ENCODE results near the gene RAB43.

Gene RAB43

GRCh38 chr3:129063841-129064482 is 57.6 kb downstream of the RAB43 start:
- H3K4me3 ChIP-seq (ENCODE audit: low read depth, low read length), result no peak overlapping the region
- no peak for TF ChIP-seq CTCF (conservative IDR thresholded peaks at IDR 0.05; ENCODE audit: low read depth, low read length)

GRCh38 chr3:129063091-129063640 is 58.4 kb downstream of the RAB43 start:
- DNase-seq (ENCODE audit: low read depth), result no peak
- TF ChIP-seq CTCF (conservative IDR thresholded peaks at IDR 0.05; ENCODE audit: low read depth, low read length), result no peak
- H3K4me3 ChIP-seq (ENCODE audit: low read depth, low read length), result no peak overlapping the region

More at GRCh38 chr3:129063841-129064482, 57.6 kb downstream of the RAB43 start:
- DNase-seq (ENCODE audit: low read depth), result no peak

GRCh38 chr3:129061888-129062834 is 59.4 kb downstream of the RAB43 start:
- no peak for TF ChIP-seq CTCF (conservative IDR thresholded peaks at IDR 0.05; ENCODE audit: low read depth, low read length)
- no peak for DNase-seq (ENCODE audit: low read depth)
- H3K4me3 ChIP-seq (ENCODE audit: low read depth, low read length), result no peak overlapping the region

- H3K4me3 ChIP-seq (ENCODE audit: low read depth, low read length), result no peak overlapping the region
- TF ChIP-seq CTCF (conservative IDR thresholded peaks at IDR 0.05; ENCODE audit: low read depth, low read length), result no peak
Measured at GRCh38 chr3:129061023-129061887, 60.3 kb downstream of the RAB43 start.

GRCh38 chr3:129060276-129061022 is 61.2 kb downstream of the RAB43 start, which contains the start of gene GP9:
TSS of gene GP9 (plus strand) at chr3:129060779. CDS start at chr3:129061740, 961 bp downstream.
- DNase-seq (ENCODE audit: low read depth), result no peak
- no peak within 1 kb of the TSS for H3K4me3 ChIP-seq (ENCODE audit: low read depth, low read length)
- no peak for TF ChIP-seq CTCF (conservative IDR thresholded peaks at IDR 0.05; ENCODE audit: low read depth, low read length)

More at GRCh38 chr3:129061023-129061887, 60.3 kb downstream of the RAB43 start:
- DNase-seq (ENCODE audit: low read depth), result no peak

Data from choroid plexus epithelial cell (primary cell).